OCI-LY1 (cell line): ENCODE measurements around the gene NUDT17.
A peak's percentile ranks its signal among the peaks of the same experiment; 100 is the strongest.

Experiments
- H2AFZ ChIP-seq: fragments of 200-600 bp; sonication (generic), shearing (Covaris generic); 2 replicates; pipeline ENCODE4 v1.6.0; 2014; ENCODE audit warnings: antibody characterized with exemption, mild to moderate bottlenecking, low read length
- H3F3A ChIP-seq: fragments of 200-600 bp; sonication (generic), shearing (Covaris generic); 2 replicates; pipeline ENCODE4 v1.6.0; 2014; ENCODE audit warnings: mild to moderate bottlenecking, antibody characterized with exemption, low read length, moderate library complexity; ENCODE audit not compliant: insufficient read depth
- H3K27ac ChIP-seq: fragments of 200-600 bp; sonication (generic); 2 replicates; pipeline ENCODE4 v1.5.1; 2014; ENCODE audit warnings: low read length, mixed run types, mild to moderate bottlenecking, low read depth; ENCODE audit not compliant: poor library complexity, severe bottlenecking
- H3K27me3 ChIP-seq: fragments of 200-600 bp; sonication (generic); 2 replicates; pipeline ENCODE4 v1.6.0; 2014; ENCODE audit warnings: antibody characterized with exemption, mild to moderate bottlenecking, low read length, moderate library complexity; ENCODE audit not compliant: insufficient read depth
- H3K36me3 ChIP-seq: fragments of 200-600 bp; sonication (generic); 2 replicates; pipeline ENCODE4 v1.6.1; 2014; ENCODE audit warnings: mild to moderate bottlenecking, antibody characterized with exemption, low read length, moderate library complexity, mixed read lengths; ENCODE audit not compliant: insufficient read depth
- H3K4me1 ChIP-seq: fragments of 200-600 bp; sonication (generic); 2 replicates; pipeline ENCODE4 v1.5.1; 2014; ENCODE audit warnings: mild to moderate bottlenecking, low read length, moderate library complexity; ENCODE audit not compliant: insufficient read depth, severe bottlenecking
- H3K4me2 ChIP-seq: fragments of 200-600 bp; sonication (generic), shearing (Covaris generic); 2 replicates; pipeline ENCODE4 v1.6.1; 2014; ENCODE audit warnings: low read length
- H3K4me3 ChIP-seq: fragments of 200-600 bp; sonication (generic); 2 replicates; pipeline ENCODE4 v1.5.1; 2014; ENCODE audit warnings: low read length, low read depth, mild to moderate bottlenecking, mixed read lengths; ENCODE audit not compliant: poor library complexity, severe bottlenecking
- H3K79me2 ChIP-seq: fragments of 200-600 bp; shearing (Covaris generic); 2 replicates; pipeline ENCODE4 v1.6.1; 2016; ENCODE audit warnings: mixed run types, low read length, mixed read lengths; ENCODE audit not compliant: insufficient read depth
- H3K9ac ChIP-seq: fragments of 200-600 bp; sonication (generic), shearing (Covaris generic); 2 replicates; pipeline ENCODE4 v1.6.1; 2014; ENCODE audit warnings: mild to moderate bottlenecking, low read length, mixed read lengths
- H3K9me2 ChIP-seq: fragments of 200-600 bp; sonication (generic), shearing (Covaris generic); 2 replicates; pipeline ENCODE4 v1.6.1; 2014; ENCODE audit warnings: low read depth, mild to moderate bottlenecking, low read length, mixed read lengths
- H3K9me3 ChIP-seq: fragments of 200-600 bp; shearing (Covaris generic); 2 replicates; pipeline ENCODE4 v1.6.1; 2014; ENCODE audit warnings: low read length, mixed read lengths
- H4K20me1 ChIP-seq: fragments of 200-600 bp; sonication (generic), shearing (Covaris generic); 2 replicates; pipeline ENCODE4 v1.6.0; 2016; ENCODE audit warnings: mild to moderate bottlenecking, low read length; ENCODE audit not compliant: insufficient read depth
- CTCF ChIP-seq: fragments of 200-600 bp; sonication (generic), shearing (Covaris generic); IDR thresholded peaks from 2 replicates; pipeline ENCODE4 v1.5.1; 2017; ENCODE audit warnings: mild to moderate bottlenecking, antibody characterized with exemption, low read length, moderate library complexity, mixed read lengths
- EZH2 ChIP-seq: fragments of 200-600 bp; sonication (generic), shearing (Covaris generic); IDR thresholded peaks from 2 replicates; pipeline ENCODE4 v1.8.0; 2017; ENCODE audit warnings: borderline replicate concordance, mixed run types, mild to moderate bottlenecking, antibody characterized with exemption, low read length, moderate library complexity, mixed read lengths

The NUDT17 gene

GRCh38 chr1:145871994-145872924 lies 26.8 kb downstream of the NUDT17 start:
- 0 out of 2 replicates have a peak, but pooled peaks cover 5% of the 10 kb centered on the region for H3K27me3 ChIP-seq
- TF ChIP-seq CTCF (no peak), EZH2 (no peak)
- H3K4me3 ChIP-seq, result peak overlapping the region; percentile 35
- H3K36me3 ChIP-seq, result no peaks in the 10 kb centered on the region
- H3F3A ChIP-seq, result no peaks in the 10 kb centered on the region
- H4K20me1 ChIP-seq, result no peaks in the 10 kb centered on the region
- peak overlapping the region; percentile 22; the same call in 1 of the 2 replicates for H3K9ac ChIP-seq
- no peaks in the 10 kb centered on the region for H3K9me3 ChIP-seq
- no peaks in the 10 kb centered on the region for H3K9me2 ChIP-seq
- H3K79me2 ChIP-seq, result no peaks in the 10 kb centered on the region
- H3K4me1 ChIP-seq, result no peaks in the 10 kb centered on the region
- H2AFZ ChIP-seq, result no peak overlapping the region
- peak overlapping the region; percentile 45 for H3K4me2 ChIP-seq
- H3K27ac ChIP-seq, result no peak overlapping the region

GRCh38 chr1:145874646-145875045 lies 29.2 kb downstream of the NUDT17 start:
- Histone ChIP-seq H3K9me2 (no peaks in the 10 kb centered on the region), H3K9me3 (no peaks in the 10 kb centered on the region), H3K4me2 (no peak overlapping the region), H3K9ac (no peak overlapping the region), H3K36me3 (no peaks in the 10 kb centered on the region), H3K27me3 (0 out of 2 replicates have a peak, but pooled peaks cover under 1% of the 10 kb centered on the region), H2AFZ (no peak overlapping the region), H3F3A (no peaks in the 10 kb centered on the region), H3K79me2 (no peaks in the 10 kb centered on the region), H3K27ac (no peak overlapping the region), H4K20me1 (no peaks in the 10 kb centered on the region), H3K4me1 (no peaks in the 10 kb centered on the region), H3K4me3 (no peak overlapping the region)
- TF ChIP-seq CTCF (no peak), EZH2 (no peak)

GRCh38 chr1:145877923-145878486 lies 32.6 kb downstream of the NUDT17 start:
- Histone ChIP-seq H3K79me2 (no peaks in the 10 kb centered on the region), H3K36me3 (no peaks in the 10 kb centered on the region), H3K4me1 (no peaks in the 10 kb centered on the region), H3K4me2 (no peak overlapping the region), H2AFZ (no peak overlapping the region), H3K9ac (no peak overlapping the region), H3F3A (no peaks in the 10 kb centered on the region), H3K9me3 (no peaks in the 10 kb centered on the region), H3K27me3 (no peaks in the 10 kb centered on the region), H3K4me3 (no peak overlapping the region), H4K20me1 (no peaks in the 10 kb centered on the region), H3K9me2 (no peaks in the 10 kb centered on the region), H3K27ac (no peak overlapping the region)
- TF ChIP-seq CTCF (no peak), EZH2 (no peak)
